ENCODE data around the gene ROCK2. TPM values are rescaled to one million over a fixed set of nuclear protein-coding genes. Genes with fewer than 3 reads are reported as not detected.
"Not testable (repeated sequence)": the region's sequence is repeated elsewhere in the genome, so short reads cannot be mapped to it uniquely, and the experiment has no call there.

The ROCK2 gene
- total RNA-seq, 4 donors from 2014 or later, result 110 to 197 (median 155) TPM

GRCh38 chr2:11254100-11254536 is 90.3 kb downstream of the ROCK2 start:
- no peak for DNase-seq (ENCODE audit: low spot score)
- TF ChIP-seq CTCF (IDR thresholded peaks at IDR 0.05), result no peak
- no peak for ATAC-seq (ENCODE audit: low FRiP score)

GRCh38 chr2:11252458-11252857 is 92.0 kb downstream of the ROCK2 start:
- ATAC-seq (ENCODE audit: low FRiP score), result not testable (repeated sequence)

GRCh38 chr2:11250400-11251196 is 93.8 kb downstream of the ROCK2 start:
- no peak for TF ChIP-seq CTCF (IDR thresholded peaks at IDR 0.05)
- peak; percentile 62 for ATAC-seq (ENCODE audit: low FRiP score)
- no peak for DNase-seq (ENCODE audit: low spot score)

More at GRCh38 chr2:11252458-11252857, 92.0 kb downstream of the ROCK2 start:
- not testable (repeated sequence) for DNase-seq (ENCODE audit: low spot score)

GRCh38 chr2:11245322-11245721 is 99.1 kb downstream of the ROCK2 start:
- TF ChIP-seq CTCF (IDR thresholded peaks at IDR 0.05), result no peak
- no peak for DNase-seq (ENCODE audit: low spot score)
- no peak for ATAC-seq (ENCODE audit: low FRiP score)

- no peak for DNase-seq (ENCODE audit: low spot score)
- no peak for TF ChIP-seq CTCF (IDR thresholded peaks at IDR 0.05)
- ATAC-seq (ENCODE audit: low FRiP score), result no peak
These were observed 100.2 kb downstream of the ROCK2 start for GRCh38 chr2:11244091-11244826.

GRCh38 chr2:11243512-11243911 is 100.9 kb downstream of the ROCK2 start:
- ATAC-seq (ENCODE audit: low FRiP score) (no peak), DNase-seq (ENCODE audit: low spot score) (no peak)
- no peak for TF ChIP-seq CTCF (IDR thresholded peaks at IDR 0.05)

GRCh38 chr2:11242542-11243174 is 101.8 kb downstream of the ROCK2 start:
- ATAC-seq (ENCODE audit: low FRiP score) (no peak), DNase-seq (ENCODE audit: low spot score) (no peak)
- TF ChIP-seq CTCF (IDR thresholded peaks at IDR 0.05), result no peak

Measured in omental fat pad (tissue), 4 donors.